Panc1 (cell line): Measurements from ENCODE around the gene PRDM10. TPM values are rescaled to one million over a fixed set of nuclear protein-coding genes. Genes with fewer than 3 reads are reported as not detected.

ENCODE experiments used
- ATAC-seq: fragments of 200-7000 bp; cut with Tn5 transposase; 2 replicates; pipeline ENCODE4 v1.9.1; 2020; ENCODE audit warnings: mild to moderate bottlenecking, moderate library complexity
- BruUV-seq: library from RNA; stranded (reverse); fragments of 400-500 nt; replicated peaks from 2 replicates; lab custom pipeline; 2021; lab: Mats Ljungman, UMichigan
- CTCF ChIA-PET: fragments of 300-600 bp; sonication (Branson Sonifier 250); formaldehyde crosslinking; loops from one replicate; lab custom pipeline; 2022; ENCODE audit warnings: antibody characterized with exemption; lab: Charles Lee
- POLR2A ChIA-PET: fragments of 300-600 bp; sonication (Branson Sonifier 250); formaldehyde crosslinking; loops from one replicate; lab custom pipeline; 2022; ENCODE audit warnings: antibody characterized with exemption; lab: Charles Lee
- DNase-seq: peaks from one replicate; pipeline ENCODE4 v3.0.0-alpha.2; 2010; ENCODE audit warnings: low read depth, low spot score
- H3K27ac ChIP-seq: 2 replicates; pipeline ENCODE4 v1.5.1; 2011; ENCODE audit warnings: mild to moderate bottlenecking, low read length, inconsistent platforms
- H3K27me3 ChIP-seq: fragments of 200-500 bp; sonication (Bioruptor generic); 2 replicates; pipeline ENCODE4 v1.6.0; 2014; ENCODE audit warnings: low read length, inconsistent platforms; ENCODE audit not compliant: control insufficient read depth, insufficient read depth
- H3K36me3 ChIP-seq: fragments of 200-500 bp; sonication (Bioruptor generic); 2 replicates; pipeline ENCODE4 v1.5.1; 2014; ENCODE audit warnings: inconsistent platforms, mild to moderate bottlenecking, low read length, moderate library complexity; ENCODE audit not compliant: control insufficient read depth, insufficient read depth
- H3K4me1 ChIP-seq: 2 replicates; pipeline ENCODE4 v1.5.1; 2011; ENCODE audit warnings: inconsistent platforms, mild to moderate bottlenecking, low read length, moderate library complexity; ENCODE audit not compliant: control insufficient read depth, insufficient read depth
- H3K4me3 ChIP-seq, 2 experiments: 2 replicates each; pipeline ENCODE4 v1.5.1; 2011 to 2012; ENCODE audit warnings: low read depth in 2 of 2, low read length in 2 of 2, mild to moderate bottlenecking in 2 of 2, inconsistent platforms in 1 of 2, moderate library complexity in 1 of 2
- H3K9me3 ChIP-seq: fragments of 200-500 bp; sonication (Bioruptor generic); 2 replicates; pipeline ENCODE4 v1.5.1; 2014; ENCODE audit warnings: low read depth, mild to moderate bottlenecking, inconsistent platforms, low read length, moderate library complexity; ENCODE audit not compliant: control insufficient read depth, insufficient read depth
- POLR2AphosphoS5 ChIP-seq: IDR thresholded peaks from 2 replicates; pipeline ENCODE4 v1.6.1; 2012; ENCODE audit warnings: mild to moderate bottlenecking, low read depth, low read length, moderate library complexity
- SIN3A ChIP-seq: IDR thresholded peaks from 2 replicates; pipeline ENCODE4 v1.6.1; 2012; ENCODE audit warnings: low read depth, mild to moderate bottlenecking, low read length, moderate library complexity, borderline replicate concordance; ENCODE audit not compliant: insufficient read depth
- TCF7L2 ChIP-seq: IDR thresholded peaks from 2 replicates; pipeline ENCODE4 v1.6.1; 2011; ENCODE audit warnings: mild to moderate bottlenecking, low read depth, low read length, inconsistent platforms
- in situ Hi-C: cut with HindIII; loops from 2 replicates; pipeline ENCODE4 v1.10.0; 2016; ENCODE audit warnings: low sequenced_read_pairs, low pct_unique_long_range_greater_than_20kb
- intact Hi-C: fragments of 100-400 bp; cut with micrococcal nuclease; formaldehyde crosslinking; loops from one replicate; pipeline ENCODE4 v1.10.0; 2022; ENCODE audit not compliant: unreplicated experiment
- total RNA-seq: library from RNA; stranded (reverse); gene quantifications from one replicate; pipeline ENCODE4 v1.2.1, GENCODE V29; 2021; ENCODE audit not compliant: unreplicated experiment
- TF ChIP-seq, protein P1 (sequence below), 2 experiments: IDR thresholded peaks; 2 replicates each; pipeline ENCODE4 v1.6.1; 2011 to 2012; ENCODE audit warnings: low read depth in 2 of 2, control low read depth in 1 of 2, low read length in 1 of 2, mild to moderate bottlenecking in 1 of 2, moderate library complexity in 1 of 2; ENCODE audit not compliant: insufficient read depth in 1 of 2
- TF ChIP-seq, protein P2 (sequence below): fragments of 450-650 bp; IDR thresholded peaks from 2 replicates; pipeline ENCODE4 v1.5.1; 2017; ENCODE audit warnings: mild to moderate bottlenecking

Gene PRDM10
- total RNA-seq, 1 experiment from 2014 or later, result 12.5 TPM

DNA sequence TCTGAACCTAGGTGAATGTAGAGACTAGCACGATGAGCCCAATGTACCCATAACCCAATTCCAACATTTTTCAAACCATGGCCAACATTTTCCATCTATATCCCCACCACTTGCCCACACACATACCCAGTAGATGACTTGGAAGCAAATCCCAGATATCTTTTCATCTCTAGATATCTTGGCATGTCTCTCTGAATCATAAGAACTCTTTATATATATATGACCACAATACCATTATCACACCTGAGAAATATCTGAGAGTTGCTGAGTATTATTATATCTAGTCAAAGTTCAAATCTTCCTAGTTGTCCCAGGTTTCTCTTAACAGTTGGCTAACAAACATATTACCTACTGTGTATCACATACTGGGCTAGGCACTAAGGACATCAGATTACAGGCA is 69.4 kb downstream of the PRDM10 start:
- intact Hi-C loops (no loop called here), in situ Hi-C loops (no loop called here)
- ATAC-seq, result no peak
- no peaks in the 10 kb centered on the region for H3K9me3 ChIP-seq
- CTCF ChIA-PET, result interaction anchor here (0.8 kb wide), 1 partner anchor 279 kb away, joined by 3 read pairs; no protein-coding TSS in a partner anchor
- no peaks in the 10 kb centered on the region for H3K27me3 ChIP-seq
- no TSS peak for BruUV-seq
- no peaks in the 10 kb centered on the region for H3K36me3 ChIP-seq
- H3K4me3 ChIP-seq, result no peak overlapping the region
- H3K4me1 ChIP-seq, result no peaks in the 10 kb centered on the region
- H3K27ac ChIP-seq, result no peak overlapping the region
- POLR2A ChIA-PET, result no interaction called here
- no peak for DNase-seq
- no peak for TF ChIP-seq TCF7L2
- TF ChIP-seq SIN3A, result no peak
- TF ChIP-seq, protein P1, sequence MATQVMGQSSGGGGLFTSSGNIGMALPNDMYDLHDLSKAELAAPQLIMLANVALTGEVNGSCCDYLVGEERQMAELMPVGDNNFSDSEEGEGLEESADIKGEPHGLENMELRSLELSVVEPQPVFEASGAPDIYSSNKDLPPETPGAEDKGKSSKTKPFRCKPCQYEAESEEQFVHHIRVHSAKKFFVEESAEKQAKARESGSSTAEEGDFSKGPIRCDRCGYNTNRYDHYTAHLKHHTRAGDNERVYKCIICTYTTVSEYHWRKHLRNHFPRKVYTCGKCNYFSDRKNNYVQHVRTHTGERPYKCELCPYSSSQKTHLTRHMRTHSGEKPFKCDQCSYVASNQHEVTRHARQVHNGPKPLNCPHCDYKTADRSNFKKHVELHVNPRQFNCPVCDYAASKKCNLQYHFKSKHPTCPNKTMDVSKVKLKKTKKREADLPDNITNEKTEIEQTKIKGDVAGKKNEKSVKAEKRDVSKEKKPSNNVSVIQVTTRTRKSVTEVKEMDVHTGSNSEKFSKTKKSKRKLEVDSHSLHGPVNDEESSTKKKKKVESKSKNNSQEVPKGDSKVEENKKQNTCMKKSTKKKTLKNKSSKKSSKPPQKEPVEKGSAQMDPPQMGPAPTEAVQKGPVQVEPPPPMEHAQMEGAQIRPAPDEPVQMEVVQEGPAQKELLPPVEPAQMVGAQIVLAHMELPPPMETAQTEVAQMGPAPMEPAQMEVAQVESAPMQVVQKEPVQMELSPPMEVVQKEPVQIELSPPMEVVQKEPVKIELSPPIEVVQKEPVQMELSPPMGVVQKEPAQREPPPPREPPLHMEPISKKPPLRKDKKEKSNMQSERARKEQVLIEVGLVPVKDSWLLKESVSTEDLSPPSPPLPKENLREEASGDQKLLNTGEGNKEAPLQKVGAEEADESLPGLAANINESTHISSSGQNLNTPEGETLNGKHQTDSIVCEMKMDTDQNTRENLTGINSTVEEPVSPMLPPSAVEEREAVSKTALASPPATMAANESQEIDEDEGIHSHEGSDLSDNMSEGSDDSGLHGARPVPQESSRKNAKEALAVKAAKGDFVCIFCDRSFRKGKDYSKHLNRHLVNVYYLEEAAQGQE (IDR thresholded peaks at IDR 0.05; ENCODE audit: insufficient read depth in 1 of 2, low read depth in 2 of 2, low read length in 1 of 2), result no peak
- no peak for TF ChIP-seq POLR2AphosphoS5
- TF ChIP-seq, protein P2, sequence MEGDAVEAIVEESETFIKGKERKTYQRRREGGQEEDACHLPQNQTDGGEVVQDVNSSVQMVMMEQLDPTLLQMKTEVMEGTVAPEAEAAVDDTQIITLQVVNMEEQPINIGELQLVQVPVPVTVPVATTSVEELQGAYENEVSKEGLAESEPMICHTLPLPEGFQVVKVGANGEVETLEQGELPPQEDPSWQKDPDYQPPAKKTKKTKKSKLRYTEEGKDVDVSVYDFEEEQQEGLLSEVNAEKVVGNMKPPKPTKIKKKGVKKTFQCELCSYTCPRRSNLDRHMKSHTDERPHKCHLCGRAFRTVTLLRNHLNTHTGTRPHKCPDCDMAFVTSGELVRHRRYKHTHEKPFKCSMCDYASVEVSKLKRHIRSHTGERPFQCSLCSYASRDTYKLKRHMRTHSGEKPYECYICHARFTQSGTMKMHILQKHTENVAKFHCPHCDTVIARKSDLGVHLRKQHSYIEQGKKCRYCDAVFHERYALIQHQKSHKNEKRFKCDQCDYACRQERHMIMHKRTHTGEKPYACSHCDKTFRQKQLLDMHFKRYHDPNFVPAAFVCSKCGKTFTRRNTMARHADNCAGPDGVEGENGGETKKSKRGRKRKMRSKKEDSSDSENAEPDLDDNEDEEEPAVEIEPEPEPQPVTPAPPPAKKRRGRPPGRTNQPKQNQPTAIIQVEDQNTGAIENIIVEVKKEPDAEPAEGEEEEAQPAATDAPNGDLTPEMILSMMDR, result no peak

DNA sequence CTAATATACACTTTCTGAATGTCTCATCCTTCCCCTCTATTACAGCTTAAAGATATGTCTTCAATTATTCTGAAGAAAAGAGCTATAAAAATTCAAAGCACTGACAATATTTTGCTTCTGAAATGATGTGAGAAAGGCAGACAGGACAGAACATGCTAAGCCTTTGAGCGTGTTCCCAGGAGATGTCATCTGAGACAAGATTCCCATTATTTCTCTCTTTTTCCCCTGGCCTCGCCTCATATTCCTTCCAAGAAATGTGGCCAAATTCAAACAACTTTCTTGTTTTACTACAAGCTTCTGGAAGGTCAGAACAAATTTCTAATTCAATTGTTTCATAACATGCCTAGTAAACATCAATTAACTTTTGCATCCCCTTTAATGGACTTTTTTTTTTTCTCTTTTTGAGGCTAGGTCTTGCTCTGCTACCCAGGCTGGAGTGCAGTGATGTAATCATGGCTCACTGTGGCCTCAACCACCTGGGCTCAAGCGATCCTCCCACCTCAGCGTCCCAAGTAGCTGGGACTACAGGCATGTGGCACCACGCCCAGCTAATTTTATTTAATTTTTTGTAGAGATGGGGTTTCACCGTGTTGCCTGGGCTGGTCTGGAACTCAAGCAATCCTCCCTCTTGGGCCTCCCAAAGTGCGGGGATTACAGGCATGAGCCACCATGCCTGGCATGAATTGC is 70.1 kb downstream of the PRDM10 start:
- Histone ChIP-seq H3K9me3 (no peaks in the 10 kb centered on the region), H3K4me3 (no peak overlapping the region), H3K4me1 (no peaks in the 10 kb centered on the region), H3K36me3 (no peaks in the 10 kb centered on the region), H3K27me3 (no peaks in the 10 kb centered on the region), H3K27ac (no peak overlapping the region)
- ATAC-seq, result no peak
- intact Hi-C loops, result no loop called here
- in situ Hi-C loops, result no loop called here
- no peak for DNase-seq
- POLR2A ChIA-PET, result no interaction called here
- TF ChIP-seq SIN3A (no peak), TCF7L2 (no peak), POLR2AphosphoS5 (no peak)
- TF ChIP-seq, protein P1 (IDR thresholded peaks at IDR 0.05; ENCODE audit: insufficient read depth in 1 of 2, low read depth in 2 of 2, low read length in 1 of 2), result no peak
- TF ChIP-seq, protein P2, result no peak
- no TSS peak for BruUV-seq
- CTCF ChIA-PET, result interaction anchor here (0.6 to 0.8 kb wide), 2 partner anchors 280 to 809 kb away, joined by 3 to 4 read pairs; no protein-coding TSS in a partner anchor
